Breast epithelium (tissue), 4 donors: ENCODE measurements around the gene LRRC37B. TPM values are rescaled to one million over a fixed set of nuclear protein-coding genes. Genes with fewer than 3 reads are reported as not detected.
"Not testable (repeated sequence)": the region's sequence is repeated elsewhere in the genome, so short reads cannot be mapped to it uniquely, and the experiment has no call there.

Source experiments
- DNase-seq, 2 donors: peaks; one replicate each; pipeline ENCODE4 v3.0.0-alpha.2; 2019; ENCODE audit warnings: low spot score in 2 of 2
- H3K27ac ChIP-seq, 2 donors: fragments of 200-600 bp; sonication (generic) in 1 of 2; one replicate each; pipeline ENCODE4 v1.5.1; 2016 to 2019; ENCODE audit warnings: mild to moderate bottlenecking in 1 of 2
- H3K27me3 ChIP-seq, 2 donors: fragments of 200-600 bp; sonication (generic) in 1 of 2; one replicate each; pipeline versions ENCODE4 v1.5.1 to v1.6.0; 2017 to 2019; ENCODE audit warnings: control low read depth in 1 of 2, mild to moderate bottlenecking in 1 of 2
- H3K36me3 ChIP-seq: fragments of 200-600 bp; one replicate; pipeline ENCODE4 v1.5.1; 2019
- H3K4me1 ChIP-seq, 2 donors: fragments of 200-600 bp; sonication (generic); one replicate each; pipeline ENCODE4 v1.5.1; 2016 to 2019; ENCODE audit warnings: control low read depth in 1 of 2
- H3K4me3 ChIP-seq, 3 donors: fragments of 200-600 bp; sonication (generic); 1 replicate in 2 of 3; 2 replicates in 1 of 3; pipeline ENCODE4 v1.5.1; 2016 to 2019; ENCODE audit warnings: mild to moderate bottlenecking in 3 of 3, moderate library complexity in 2 of 3
- H3K9me3 ChIP-seq, 2 donors: fragments of 200-600 bp; sonication (generic) in 1 of 2; one replicate each; pipeline ENCODE4 v1.5.1; 2016 to 2019; ENCODE audit warnings: control low read depth in 1 of 2
- POLR2A ChIP-seq: fragments of 450-650 bp; IDR thresholded peaks from one replicate; pipeline ENCODE4 v1.6.1; 2016; ENCODE audit warnings: antibody characterized with exemption, mild to moderate bottlenecking, moderate library complexity
- POLR2AphosphoS5 ChIP-seq, 3 donors: sonication (generic); formaldehyde crosslinking; IDR thresholded peaks; one replicate each; pipeline ENCODE4 v1.6.1; 2017; ENCODE audit warnings: antibody characterized with exemption in 3 of 3
- intact Hi-C: fragments of 100-400 bp; cut with DNase I; formaldehyde crosslinking; loops from one replicate; pipeline ENCODE4 v1.15.1; 2023; ENCODE audit warnings: low total_unique reads
- total RNA-seq, 3 donors: library from RNA; depleted of rRNA; stranded (reverse); fragments of >200 nt; gene quantifications; one replicate each; pipeline ENCODE4 v1.1.0, GENCODE V29; 2016
- TF ChIP-seq, protein P1 (sequence below), 3 donors: fragments of 450-650 bp; IDR thresholded peaks; one replicate each; pipeline ENCODE4 v1.5.1; 2016 to 2017; ENCODE audit warnings: antibody characterized with exemption in 3 of 3, mild to moderate bottlenecking in 3 of 3, moderate library complexity in 3 of 3

Gene LRRC37B
- total RNA-seq, 3 donors from 2014 or later, result 11.2 to 33.8 (median 21.0) TPM

DNA sequence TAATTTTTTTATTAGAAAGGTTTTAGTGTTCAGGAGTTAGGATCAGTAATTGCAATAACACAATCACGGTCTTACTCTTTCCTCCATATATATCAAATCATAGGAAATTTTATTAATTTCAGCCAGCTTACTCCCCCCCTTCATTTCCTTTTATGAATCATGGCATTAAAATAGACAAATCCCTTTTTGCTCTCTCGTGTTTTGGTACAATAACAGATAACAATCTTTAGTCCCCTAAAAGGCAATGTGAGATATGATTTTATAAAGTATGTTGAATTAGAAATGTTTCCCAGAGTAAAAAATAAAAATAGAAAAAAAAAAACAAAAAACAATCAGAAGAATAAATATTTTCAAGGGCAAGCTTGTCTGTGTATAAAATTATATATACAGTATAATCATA is 92.5 kb downstream of the LRRC37B start:
- Histone ChIP-seq H3K36me3 (no peaks in the 10 kb centered on the region), H3K9me3 (no peaks in the 10 kb centered on the region), H3K27ac (no peak overlapping the region), H3K4me1 (no peaks in the 10 kb centered on the region), H3K4me3 (no peak overlapping the region), H3K27me3 (no peaks in the 10 kb centered on the region)
- intact Hi-C loops, result no loop called here
- TF ChIP-seq, protein P1, sequence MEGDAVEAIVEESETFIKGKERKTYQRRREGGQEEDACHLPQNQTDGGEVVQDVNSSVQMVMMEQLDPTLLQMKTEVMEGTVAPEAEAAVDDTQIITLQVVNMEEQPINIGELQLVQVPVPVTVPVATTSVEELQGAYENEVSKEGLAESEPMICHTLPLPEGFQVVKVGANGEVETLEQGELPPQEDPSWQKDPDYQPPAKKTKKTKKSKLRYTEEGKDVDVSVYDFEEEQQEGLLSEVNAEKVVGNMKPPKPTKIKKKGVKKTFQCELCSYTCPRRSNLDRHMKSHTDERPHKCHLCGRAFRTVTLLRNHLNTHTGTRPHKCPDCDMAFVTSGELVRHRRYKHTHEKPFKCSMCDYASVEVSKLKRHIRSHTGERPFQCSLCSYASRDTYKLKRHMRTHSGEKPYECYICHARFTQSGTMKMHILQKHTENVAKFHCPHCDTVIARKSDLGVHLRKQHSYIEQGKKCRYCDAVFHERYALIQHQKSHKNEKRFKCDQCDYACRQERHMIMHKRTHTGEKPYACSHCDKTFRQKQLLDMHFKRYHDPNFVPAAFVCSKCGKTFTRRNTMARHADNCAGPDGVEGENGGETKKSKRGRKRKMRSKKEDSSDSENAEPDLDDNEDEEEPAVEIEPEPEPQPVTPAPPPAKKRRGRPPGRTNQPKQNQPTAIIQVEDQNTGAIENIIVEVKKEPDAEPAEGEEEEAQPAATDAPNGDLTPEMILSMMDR (IDR thresholded peaks at IDR 0.05), result no peak
- TF ChIP-seq POLR2AphosphoS5 (IDR thresholded peaks at IDR 0.05), result no peak
- TF ChIP-seq POLR2A, result no peak
- no peak for DNase-seq

GRCh38 chr17:32100323-32100722 is 93.1 kb downstream of the LRRC37B start:
- H3K36me3 ChIP-seq, H3K4me1 ChIP-seq, DNase-seq, intact Hi-C loops, H3K27me3 ChIP-seq, H3K4me3 ChIP-seq, H3K9me3 ChIP-seq, H3K27ac ChIP-seq: not testable (repeated sequence)

GRCh38 chr17:32100971-32101631 is 93.9 kb downstream of the LRRC37B start:
- no peaks in the 10 kb centered on the region for H3K9me3 ChIP-seq
- H3K4me3 ChIP-seq, result no peak overlapping the region
- no peaks in the 10 kb centered on the region for H3K4me1 ChIP-seq
- no peak for DNase-seq
- no peaks in the 10 kb centered on the region for H3K27me3 ChIP-seq
- TF ChIP-seq, protein P1 (IDR thresholded peaks at IDR 0.05), result no peak
- TF ChIP-seq POLR2A, result no peak
- TF ChIP-seq POLR2AphosphoS5 (IDR thresholded peaks at IDR 0.05), result no peak
- no peak overlapping the region for H3K27ac ChIP-seq
- intact Hi-C loops, result no loop called here
- no peaks in the 10 kb centered on the region for H3K36me3 ChIP-seq

- intact Hi-C loops, result no loop called here
- Histone ChIP-seq H3K4me1 (no peaks in the 10 kb centered on the region), H3K36me3 (no peaks in the 10 kb centered on the region), H3K9me3 (no peaks in the 10 kb centered on the region), H3K27me3 (no peaks in the 10 kb centered on the region), H3K27ac (no peak overlapping the region), H3K4me3 (no peak overlapping the region)
- DNase-seq, result no peak
- no peak for TF ChIP-seq POLR2AphosphoS5 (IDR thresholded peaks at IDR 0.05)
- no peak for TF ChIP-seq POLR2A
- TF ChIP-seq, protein P1 (IDR thresholded peaks at IDR 0.05), result no peak
Observed at GRCh38 chr17:32102172-32102571, 95.0 kb downstream of the LRRC37B start.

DNA sequence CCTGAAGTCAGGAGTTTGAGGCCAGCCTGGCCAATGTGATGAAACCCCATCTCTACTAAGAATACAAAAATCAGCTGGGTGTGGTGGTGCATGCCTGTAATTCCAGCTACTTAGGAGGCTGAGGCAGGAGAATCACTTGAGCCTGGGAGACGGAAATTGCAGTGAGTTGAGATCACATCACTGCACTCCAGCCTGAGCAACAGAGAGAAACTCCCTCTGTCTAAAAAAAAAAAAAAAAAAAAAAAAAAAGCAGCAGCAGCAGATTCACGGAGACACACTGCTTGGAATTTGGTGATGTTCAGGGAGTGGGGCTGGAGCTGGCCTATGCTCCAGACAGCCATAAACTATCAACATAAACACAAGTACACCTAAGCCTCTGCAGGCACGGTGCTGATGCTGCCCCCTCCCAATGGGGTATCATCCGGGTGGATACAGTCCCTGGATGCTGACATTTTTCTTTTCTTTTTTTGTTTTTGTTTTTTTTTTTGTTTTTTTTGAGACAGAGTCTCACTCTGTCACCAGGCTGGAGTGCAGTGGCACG is 95.5 kb downstream of the LRRC37B start:
- TF ChIP-seq POLR2AphosphoS5 (IDR thresholded peaks at IDR 0.05) (no peak), POLR2A (no peak)
- TF ChIP-seq, protein P1 (IDR thresholded peaks at IDR 0.05), result no peak
- no peaks in the 10 kb centered on the region for H3K36me3 ChIP-seq

More for the DNA sequence above, 95.5 kb downstream of the LRRC37B start:
- Histone ChIP-seq H3K27ac (no peak overlapping the region), H3K27me3 (no peaks in the 10 kb centered on the region), H3K9me3 (no peaks in the 10 kb centered on the region), H3K4me1 (no peaks in the 10 kb centered on the region), H3K4me3 (no peak overlapping the region)
- intact Hi-C loops, result no loop called here
- DNase-seq, result no peak

Other genes with a start within 250 kb of the LRRC37B start
- gene COPRS, start 148.1 kb upstream of the LRRC37B start, total RNA-seq, result 10 to 100 TPM; 63.4 to 98.0 (median 70.8) TPM
- gene UTP6, start 105.7 kb upstream of the LRRC37B start, total RNA-seq, result 10 to 100 TPM; 29.4 to 45.2 (median 37.4) TPM
- 10 to 100 TPM; 17.9 to 25.9 (median 21.0) TPM for gene SUZ12, start 70.4 kb upstream of the LRRC37B start, total RNA-seq
- gene RHOT1, start 135.1 kb downstream of the LRRC37B start, total RNA-seq, result 10 to 100 TPM; 62.9 to 74.6 (median 72.0) TPM